IgD-negative memory B cell (primary cell): ENCODE results near the gene GALNTL6. TPM values are rescaled to one million over a fixed set of nuclear protein-coding genes. Genes with fewer than 3 reads are reported as not detected.
"Not testable (repeated sequence)": the region's sequence is repeated elsewhere in the genome, so short reads cannot be mapped to it uniquely, and the experiment has no call there.

Source experiments
- H3K27ac Mint-ChIP-seq, 3 donors: one replicate each; pipeline ENCODE4 v1.8.0; 2020 to 2022; ENCODE audit warnings: mild to moderate bottlenecking in 3 of 3, mixed read lengths in 3 of 3, moderate library complexity in 1 of 3
- H3K27me3 Mint-ChIP-seq: one replicate; pipeline ENCODE4 v1.8.0; 2021; ENCODE audit warnings: mixed read lengths
- H3K36me3 Mint-ChIP-seq: one replicate; pipeline ENCODE4 v1.8.0; 2020; ENCODE audit warnings: mild to moderate bottlenecking, mixed read lengths
- H3K4me1 Mint-ChIP-seq, 3 donors: one replicate each; pipeline ENCODE4 v1.8.0; 2020 to 2022; ENCODE audit warnings: mixed read lengths in 3 of 3, mild to moderate bottlenecking in 1 of 3
- H3K4me3 Mint-ChIP-seq, 4 donors: one replicate each; pipeline ENCODE4 v1.8.0; 2020 to 2022; ENCODE audit warnings: mild to moderate bottlenecking in 4 of 4, mixed read lengths in 4 of 4, moderate library complexity in 3 of 4
- H3K9me3 Mint-ChIP-seq, 3 donors: one replicate each; pipeline ENCODE4 v1.8.0; 2020 to 2021; ENCODE audit warnings: mixed read lengths in 3 of 3, mild to moderate bottlenecking in 1 of 3
- polyA plus RNA-seq: library from polyadenylated mRNA; unstranded; fragments of 300-500 nt; fragmentation: Illumina TruSeq; gene quantifications from one replicate; pipeline ENCODE4 v1.2.3, GENCODE V29; 2021

Gene GALNTL6
- polyA plus RNA-seq, 1 donor from 2014 or later, result 1.3 TPM

DNA sequence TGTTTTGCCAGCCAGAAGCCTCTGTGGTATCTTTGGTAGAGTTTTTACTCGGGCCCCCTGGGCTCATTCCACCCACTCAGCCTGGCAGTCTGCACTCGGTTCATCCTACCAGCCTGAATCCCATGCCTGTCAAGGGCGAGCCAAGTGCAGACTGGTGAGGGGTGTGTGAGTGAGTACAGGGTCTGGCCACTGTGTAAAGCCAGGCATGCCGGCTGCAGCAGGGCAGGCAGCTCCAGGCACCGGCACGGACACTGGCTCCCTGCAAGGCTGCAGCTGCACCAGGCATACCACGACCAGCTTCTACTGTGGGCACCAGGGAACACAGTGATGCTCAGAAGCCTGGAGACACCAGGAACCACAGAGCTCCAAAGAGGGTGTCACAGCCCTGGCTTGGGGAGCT, 1161.4 kb downstream of the GALNTL6 start:
- Mint-ChIP-seq H3K4me3 (no peak overlapping the region), H3K27ac (no peak overlapping the region), H3K36me3 (no peaks in the 10 kb centered on the region), H3K9me3 (peaks cover 3 to 10% (median 4%) of the 10 kb centered on the region in 3 donors), H3K27me3 (peaks cover 6% of the 10 kb centered on the region), H3K4me1 (no peaks in the 10 kb centered on the region)

- H3K27ac Mint-ChIP-seq, result no peak overlapping the region
- H3K36me3 Mint-ChIP-seq, result no peaks in the 10 kb centered on the region
- peaks cover 0 to 3% (median under 1%) of the 10 kb centered on the region in 3 donors for H3K9me3 Mint-ChIP-seq
- H3K4me3 Mint-ChIP-seq, result no peak overlapping the region
- H3K4me1 Mint-ChIP-seq, result no peaks in the 10 kb centered on the region
- peaks cover 6% of the 10 kb centered on the region for H3K27me3 Mint-ChIP-seq
Measured at GRCh38 chr4:172975651-172976229, 1162.5 kb downstream of the GALNTL6 start.

DNA sequence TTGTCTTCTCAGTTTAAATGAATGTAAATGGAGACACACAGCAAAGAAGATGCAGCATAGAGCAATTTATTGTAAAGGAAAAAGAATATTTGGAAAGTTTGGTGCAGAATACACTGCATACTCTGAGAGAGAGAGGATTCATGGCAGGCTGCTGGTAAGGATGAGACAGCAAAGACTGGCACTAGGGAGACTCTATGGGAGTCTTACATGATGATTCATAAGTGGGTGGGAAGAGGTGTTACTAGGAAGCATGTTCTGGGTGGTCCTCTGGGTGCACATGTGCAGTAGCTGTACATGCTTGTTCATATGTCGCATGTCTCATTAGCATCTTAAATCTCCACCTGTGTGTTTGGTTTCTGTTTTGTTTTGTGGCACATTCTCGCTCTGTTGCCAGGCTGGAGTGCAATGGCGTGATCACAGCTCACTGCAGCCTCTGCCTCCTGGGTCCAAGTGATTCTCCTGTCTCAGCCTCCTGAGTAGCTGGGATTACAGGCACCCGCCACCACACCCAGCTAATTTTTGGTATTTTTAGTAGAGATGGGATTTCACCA, 1164.4 kb downstream of the GALNTL6 start:
- H3K27me3 Mint-ChIP-seq, H3K4me1 Mint-ChIP-seq, H3K36me3 Mint-ChIP-seq, H3K9me3 Mint-ChIP-seq, H3K27ac Mint-ChIP-seq, H3K4me3 Mint-ChIP-seq: not testable (repeated sequence)

DNA sequence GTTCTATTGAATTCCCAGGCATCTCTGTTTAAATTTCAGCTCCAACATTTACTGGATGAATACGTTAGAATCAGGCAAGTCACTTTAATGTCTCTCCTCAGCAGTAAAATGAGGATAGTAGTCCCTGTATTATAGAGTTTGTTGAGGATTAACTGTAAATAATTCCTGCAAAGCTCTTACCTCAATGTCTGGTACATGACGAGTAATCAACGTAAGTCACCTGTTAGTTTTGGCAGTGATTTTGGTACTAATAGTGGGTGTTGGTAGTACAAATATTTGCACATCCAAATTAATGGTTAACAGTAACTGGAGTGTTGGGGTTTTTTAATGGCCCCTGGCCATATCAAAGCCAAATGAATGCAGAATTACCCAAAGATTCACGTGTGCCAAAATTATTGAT, 1165.6 kb downstream of the GALNTL6 start:
- peaks cover 6% of the 10 kb centered on the region for H3K27me3 Mint-ChIP-seq
- peaks cover 0 to 2% (median 2%) of the 10 kb centered on the region in 3 donors for H3K9me3 Mint-ChIP-seq
- H3K27ac Mint-ChIP-seq, result no peak overlapping the region
- H3K4me3 Mint-ChIP-seq, result no peak overlapping the region
- no peaks in the 10 kb centered on the region for H3K4me1 Mint-ChIP-seq
- H3K36me3 Mint-ChIP-seq, result no peaks in the 10 kb centered on the region

GRCh38 chr4:172979332-172979731, 1166.1 kb downstream of the GALNTL6 start:
- H3K4me1 Mint-ChIP-seq, result no peaks in the 10 kb centered on the region
- no peaks in the 10 kb centered on the region for H3K36me3 Mint-ChIP-seq
- H3K4me3 Mint-ChIP-seq, result no peak overlapping the region
- H3K27ac Mint-ChIP-seq, result no peak overlapping the region
- H3K27me3 Mint-ChIP-seq, result peaks cover 6% of the 10 kb centered on the region
- H3K9me3 Mint-ChIP-seq, result peaks cover 0 to 2% (median 2%) of the 10 kb centered on the region in 3 donors

DNA sequence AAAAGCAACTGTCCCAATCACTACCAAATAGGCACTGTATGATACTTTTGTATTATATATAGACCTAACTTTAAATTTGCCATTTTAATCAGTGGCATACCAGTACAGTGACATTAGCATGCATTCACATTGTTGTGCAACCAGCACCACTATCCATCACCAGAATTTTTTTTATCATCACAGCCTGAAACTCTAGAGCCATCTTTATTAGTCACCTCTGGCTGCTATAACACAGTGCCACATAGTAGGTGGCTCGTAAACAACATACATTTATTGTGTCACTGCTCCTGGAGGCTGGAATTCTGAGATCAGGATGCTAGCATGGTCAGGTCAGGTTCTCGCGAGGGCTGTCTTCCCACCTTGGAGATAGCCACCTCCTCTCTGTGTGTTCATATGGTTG, 1167.0 kb downstream of the GALNTL6 start:
- Mint-ChIP-seq H3K27me3 (peaks cover 6% of the 10 kb centered on the region), H3K4me1 (no peaks in the 10 kb centered on the region), H3K4me3 (no peak overlapping the region), H3K27ac (no peak overlapping the region), H3K9me3 (peaks cover 0 to 2% (median 2%) of the 10 kb centered on the region in 3 donors), H3K36me3 (no peaks in the 10 kb centered on the region)

GRCh38 chr4:172982151-172982590, 1169.0 kb downstream of the GALNTL6 start:
- Mint-ChIP-seq H3K4me1 (no peaks in the 10 kb centered on the region), H3K4me3 (no peak overlapping the region), H3K27ac (no peak overlapping the region), H3K27me3 (peaks cover 6% of the 10 kb centered on the region), H3K9me3 (peaks cover 0 to 2% (median 0%) of the 10 kb centered on the region in 3 donors), H3K36me3 (no peaks in the 10 kb centered on the region)

DNA sequence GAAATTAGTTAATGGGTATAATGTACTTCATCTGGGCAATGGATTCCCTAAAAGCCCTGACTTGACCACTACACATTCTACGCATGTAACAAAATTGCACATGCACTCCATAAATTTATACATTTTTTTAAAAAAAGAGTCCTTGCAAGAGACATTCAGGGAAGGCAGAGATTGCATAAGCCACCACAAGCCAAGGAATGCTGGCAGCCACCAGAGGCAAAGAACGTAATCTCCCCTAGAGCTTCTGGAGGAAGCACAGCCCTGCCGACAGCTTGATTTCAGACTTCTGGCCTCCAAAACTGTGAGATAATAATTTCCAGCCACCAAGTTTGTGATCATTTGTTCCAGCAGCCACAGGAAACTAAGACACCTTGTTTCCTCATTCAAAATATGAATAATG, 1169.8 kb downstream of the GALNTL6 start:
- no peaks in the 10 kb centered on the region for H3K36me3 Mint-ChIP-seq
- H3K4me3 Mint-ChIP-seq, result no peak overlapping the region
- H3K27ac Mint-ChIP-seq, result no peak overlapping the region
- H3K27me3 Mint-ChIP-seq, result peaks cover 6% of the 10 kb centered on the region
- no peaks in the 10 kb centered on the region for H3K4me1 Mint-ChIP-seq
- peaks cover 0 to 6% (median 4%) of the 10 kb centered on the region in 3 donors for H3K9me3 Mint-ChIP-seq

- Mint-ChIP-seq H3K36me3 (peaks cover 2% of the 10 kb centered on the region), H3K27me3 (peaks cover 6% of the 10 kb centered on the region), H3K4me3 (no peak overlapping the region)
Measured at GRCh38 chr4:172983631-172984030, 1170.4 kb downstream of the GALNTL6 start.

DNA sequence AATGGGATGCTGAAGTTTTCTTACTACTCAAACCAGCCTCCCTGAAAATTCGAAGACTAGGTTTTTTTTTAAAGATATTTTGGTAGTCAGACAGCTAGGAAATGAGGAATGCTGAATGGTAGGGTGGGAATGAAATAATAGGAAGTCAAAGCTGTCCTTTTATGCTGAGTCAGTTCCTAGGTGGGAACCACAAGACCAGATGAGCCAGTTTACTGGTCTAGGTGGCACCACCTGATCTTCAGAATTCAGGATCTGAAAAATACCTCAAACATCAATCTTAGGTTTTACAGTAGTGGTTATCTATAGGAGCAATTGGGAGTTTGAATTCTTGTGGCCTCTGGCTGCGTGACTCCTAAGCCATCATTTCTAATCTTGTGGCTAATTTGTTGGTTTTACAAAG, 1172.3 kb downstream of the GALNTL6 start:
- peaks cover 1% of the 10 kb centered on the region for H3K27me3 Mint-ChIP-seq
- peaks cover 2% of the 10 kb centered on the region for H3K36me3 Mint-ChIP-seq
- H3K9me3 Mint-ChIP-seq, result peaks cover 2 to 16% (median 6%) of the 10 kb centered on the region in 3 donors
- no peak overlapping the region for H3K27ac Mint-ChIP-seq
- no peak overlapping the region for H3K4me3 Mint-ChIP-seq
- no peaks in the 10 kb centered on the region for H3K4me1 Mint-ChIP-seq

More at GRCh38 chr4:172983631-172984030, 1170.4 kb downstream of the GALNTL6 start:
- Mint-ChIP-seq H3K9me3 (peaks cover 0 to 8% (median 6%) of the 10 kb centered on the region in 3 donors), H3K27ac (no peak overlapping the region), H3K4me1 (no peaks in the 10 kb centered on the region)

GRCh38 chr4:172986114-172986513, 1172.9 kb downstream of the GALNTL6 start:
- no peaks in the 10 kb centered on the region for H3K4me1 Mint-ChIP-seq
- no peak overlapping the region for H3K4me3 Mint-ChIP-seq
- peaks cover 1% of the 10 kb centered on the region for H3K27me3 Mint-ChIP-seq
- H3K27ac Mint-ChIP-seq, result no peak overlapping the region
- peaks cover 2% of the 10 kb centered on the region for H3K36me3 Mint-ChIP-seq
- peaks cover 2 to 16% (median 6%) of the 10 kb centered on the region in 3 donors for H3K9me3 Mint-ChIP-seq

- Mint-ChIP-seq H3K4me1 (no peaks in the 10 kb centered on the region), H3K27ac (no peak overlapping the region), H3K4me3 (no peak overlapping the region), H3K9me3 (peaks cover 2 to 16% (median 6%) of the 10 kb centered on the region in 3 donors), H3K36me3 (peaks cover 2% of the 10 kb centered on the region), H3K27me3 (peaks cover 7% of the 10 kb centered on the region)
Measured at GRCh38 chr4:172989984-172990820, 1177.0 kb downstream of the GALNTL6 start.

DNA sequence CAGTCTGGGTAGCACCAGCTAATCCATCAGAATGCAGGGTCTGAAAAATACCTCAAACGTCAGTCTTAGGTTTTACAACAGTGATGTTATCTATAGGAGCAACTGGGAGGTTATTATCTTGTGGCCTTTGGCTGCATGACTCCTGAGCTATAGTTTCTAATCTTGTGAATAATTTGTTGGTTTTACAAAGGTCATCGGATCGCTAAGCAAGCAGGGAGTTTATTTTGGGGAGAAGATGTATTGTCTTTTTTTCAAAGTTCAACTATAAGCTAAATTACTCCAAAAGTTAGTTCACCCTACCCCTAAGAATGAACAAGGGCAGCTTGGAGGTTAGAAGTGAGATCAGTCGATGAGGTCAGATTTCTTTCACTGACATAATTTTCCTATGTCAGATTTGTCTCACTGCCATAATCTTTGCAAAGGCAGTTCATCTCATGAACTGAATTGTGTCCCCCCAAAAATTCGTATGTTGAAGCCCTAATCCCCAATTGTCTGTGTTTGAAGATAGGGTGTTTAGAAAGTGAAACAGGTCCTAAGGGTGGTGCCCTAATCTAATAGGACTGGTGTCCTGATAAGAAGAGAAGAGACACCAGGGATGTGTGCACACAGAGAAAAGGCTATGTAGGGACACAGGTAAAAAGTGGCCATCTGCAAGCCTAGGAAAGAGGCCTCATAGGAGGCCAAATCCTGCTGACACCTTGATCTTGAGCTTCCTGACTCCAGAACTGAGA, 1179.6 kb downstream of the GALNTL6 start:
- no peak overlapping the region for H3K27ac Mint-ChIP-seq
- peaks cover 19% of the 10 kb centered on the region for H3K27me3 Mint-ChIP-seq
- peaks cover 2% of the 10 kb centered on the region for H3K36me3 Mint-ChIP-seq
- peaks cover 2 to 12% (median 6%) of the 10 kb centered on the region in 3 donors for H3K9me3 Mint-ChIP-seq
- H3K4me1 Mint-ChIP-seq, result no peaks in the 10 kb centered on the region
- no peak overlapping the region for H3K4me3 Mint-ChIP-seq

- Mint-ChIP-seq H3K9me3 (peaks cover 0 to 2% (median 0%) of the 10 kb centered on the region in 3 donors), H3K4me3 (no peak overlapping the region), H3K4me1 (no peaks in the 10 kb centered on the region), H3K27me3 (peaks cover 19% of the 10 kb centered on the region), H3K36me3 (no peaks in the 10 kb centered on the region), H3K27ac (no peak overlapping the region)
Measured at GRCh38 chr4:172995161-172995560, 1182.0 kb downstream of the GALNTL6 start.

DNA sequence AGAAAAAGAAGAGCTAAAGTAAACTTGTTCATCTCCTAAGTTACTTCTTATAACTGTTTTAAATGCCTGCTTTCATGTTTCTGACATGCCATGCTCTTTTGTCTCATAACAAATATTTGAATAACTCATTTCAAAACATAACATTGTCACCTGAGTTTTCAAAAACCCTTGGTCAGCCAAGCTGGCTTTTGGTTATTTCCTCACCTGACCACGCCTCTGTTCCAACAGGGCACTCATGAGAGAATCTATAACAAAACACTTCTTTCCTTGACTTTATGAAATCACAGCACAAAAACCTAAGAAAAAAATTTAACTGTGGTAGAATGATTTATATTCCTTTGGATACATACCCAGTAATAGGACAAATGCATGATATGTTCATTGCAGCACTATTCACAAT, 1182.5 kb downstream of the GALNTL6 start:
- Mint-ChIP-seq H3K9me3 (peaks cover 0 to 2% (median 0%) of the 10 kb centered on the region in 3 donors), H3K4me1 (no peaks in the 10 kb centered on the region), H3K36me3 (no peaks in the 10 kb centered on the region), H3K27me3 (peaks cover 19% of the 10 kb centered on the region), H3K4me3 (no peak overlapping the region), H3K27ac (no peak overlapping the region)
